K562 treated with DMSO at 1 percent for 48 hours (cell line): ENCODE results near the gene SRSF10. TPM values are rescaled to one million over a fixed set of nuclear protein-coding genes. Genes with fewer than 3 reads are reported as not detected.

ENCODE experiments used
- total RNA-seq: library from RNA; unstranded; fragments of 300-600 nt; gene quantifications from 2 replicates; pipeline ENCODE4 v1.2.3, GENCODE V29; 2022; ENCODE audit warnings: low replicate concordance; ENCODE audit errors: extremely low read depth

The SRSF10 gene
- not detected in 2 replicates for total RNA-seq

DNA sequence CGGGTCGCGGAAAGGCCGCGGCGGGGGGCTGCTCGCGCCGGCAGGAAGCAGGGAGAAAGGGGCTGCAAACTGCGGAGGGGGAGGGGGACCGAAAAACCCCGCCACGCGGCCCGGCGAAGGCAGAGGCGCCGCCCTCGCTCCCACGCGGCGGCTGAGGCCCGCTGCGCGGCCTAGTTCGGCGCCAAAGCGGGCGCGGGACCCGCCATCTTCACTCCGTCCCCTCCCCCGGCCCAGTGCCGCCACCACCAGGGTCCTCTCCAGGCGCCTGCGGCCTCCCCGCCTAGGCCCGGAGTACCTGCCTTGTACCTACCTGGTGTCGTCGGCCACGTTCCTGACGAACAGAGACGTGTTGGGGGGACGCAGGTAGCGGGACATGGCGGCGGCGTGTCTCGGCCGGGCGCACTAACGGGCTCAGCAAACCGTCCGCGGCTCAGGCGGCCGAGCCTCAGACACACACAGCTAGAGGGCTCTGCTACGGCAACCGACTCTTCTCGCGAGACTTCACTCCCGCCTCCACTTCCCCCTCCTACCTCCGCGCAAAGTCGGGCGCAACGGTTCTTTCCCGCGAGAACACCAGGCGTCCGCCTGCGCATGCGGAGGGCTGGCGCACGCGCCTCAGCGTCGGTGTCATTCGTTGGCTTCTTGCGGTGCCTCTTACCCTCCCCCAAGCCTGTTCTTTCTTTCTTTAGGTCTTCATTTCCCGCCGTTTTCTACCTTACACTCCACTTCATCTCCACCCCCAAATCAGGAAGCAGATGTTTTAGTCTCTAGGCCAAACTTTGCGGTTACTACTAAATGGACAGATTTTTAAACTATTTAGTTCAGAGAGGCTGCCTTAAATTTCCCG lies at the start of gene SRSF10:
Gene SRSF10 (minus strand): TSS at position 447 of the 847 bp plus-strand sequence. CDS start 72 bp downstream, at position 375.

DNA sequence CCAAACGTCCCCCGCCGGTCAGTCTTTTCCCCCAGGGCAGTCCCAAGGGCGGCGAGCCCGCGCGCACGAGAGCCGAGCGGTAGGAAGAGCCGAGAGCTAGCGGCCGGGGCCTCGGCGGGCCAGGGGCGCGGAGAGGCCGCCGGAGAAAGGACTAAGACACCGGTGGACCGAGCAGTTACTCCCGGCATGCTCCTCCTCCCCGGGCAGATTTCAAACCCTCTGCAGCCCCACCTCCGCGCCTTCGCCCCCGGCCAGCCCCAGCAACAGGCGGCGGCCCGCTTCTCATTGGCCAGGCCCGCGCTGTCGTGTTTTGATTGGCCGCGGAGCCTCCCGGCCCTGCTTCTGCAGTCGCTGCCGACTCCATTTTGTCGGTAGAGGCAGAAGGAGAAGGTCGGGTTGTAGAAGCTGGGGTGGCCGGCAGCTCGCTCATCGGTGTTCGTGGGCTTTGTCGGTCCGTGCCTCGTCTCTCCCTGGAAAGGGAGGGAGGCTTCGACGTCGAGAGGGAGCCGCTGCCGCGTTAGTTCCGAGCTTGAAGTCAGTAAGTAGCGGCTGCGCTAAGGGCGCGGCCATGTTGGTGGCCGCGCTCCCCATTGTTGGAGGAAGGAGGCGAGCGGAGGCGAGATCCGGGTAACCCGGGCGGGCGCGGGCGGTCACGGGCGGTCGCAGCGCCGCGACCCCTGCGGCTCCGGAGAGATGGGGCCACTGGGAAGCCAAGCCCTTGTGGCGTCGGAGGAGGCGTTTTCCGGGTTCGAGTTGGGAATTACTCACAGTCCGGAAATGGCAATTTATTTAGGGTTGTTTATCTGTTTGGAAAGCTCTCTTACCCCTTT lies 20.5 kb downstream of the SRSF10 start, which contains the start of gene PNRC2:
Gene PNRC2 (plus strand): TSS at position 368 of the 830 bp plus-strand sequence. CDS start 1,630 bp downstream, outside the sequence.

Other genes starting within 250 kb of the SRSF10 start
- not detected in 2 replicates for gene ELOA, start 236.9 kb downstream of the SRSF10 start, total RNA-seq
- not detected in 2 replicates for gene PITHD1, start 201.9 kb downstream of the SRSF10 start, total RNA-seq
- gene LYPLA2, start 189.2 kb downstream of the SRSF10 start, total RNA-seq: not detected in 2 replicates
- gene GALE, start 179.6 kb downstream of the SRSF10 start, total RNA-seq: not detected in 2 replicates
- not detected in 2 replicates for gene HMGCL, start 154.9 kb downstream of the SRSF10 start, total RNA-seq
- gene FUCA1, start 112.0 kb downstream of the SRSF10 start, total RNA-seq: not detected in 2 replicates
- gene CNR2, start 67.0 kb downstream of the SRSF10 start, total RNA-seq: not detected in 2 replicates
- gene PNRC2, start 20.5 kb downstream of the SRSF10 start, total RNA-seq: not detected in 2 replicates
- gene MYOM3, start 131.8 kb upstream of the SRSF10 start, total RNA-seq: not detected in 2 replicates
- gene IL22RA1, start 162.8 kb upstream of the SRSF10 start, total RNA-seq: not detected in 2 replicates
- not detected in 2 replicates for gene IFNLR1, start 207.0 kb upstream of the SRSF10 start, total RNA-seq